ENCODE measurements around the gene ZNF547.

ZNF547 gene

GRCh38 chr19:57406516-57407123 lies 43.3 kb downstream of the ZNF547 start:
- peak; percentile 93 for TF ChIP-seq CTCF (conservative IDR thresholded peaks at IDR 0.05; ENCODE audit: low read depth, low read length)
- no peak overlapping the region for H3K4me3 ChIP-seq (ENCODE audit: low read depth, low read length)
- DNase-seq (ENCODE audit: low read depth): peak; percentile 61

GRCh38 chr19:57410877-57411671 lies 47.7 kb downstream of the ZNF547 start, which contains the start of gene ZNF17:
TSS of gene ZNF17 (plus strand) at chr19:57411161. CDS start at chr19:57413616, 2,455 bp downstream.
- peak within 1 kb of the TSS; percentile 88 for H3K4me3 ChIP-seq (ENCODE audit: low read depth, low read length)
- TF ChIP-seq CTCF (conservative IDR thresholded peaks at IDR 0.05; ENCODE audit: low read depth, low read length): no peak
- peak; percentile 97 for DNase-seq (ENCODE audit: low read depth)

GRCh38 chr19:57419439-57419838 lies 56.1 kb downstream of the ZNF547 start:
- DNase-seq (ENCODE audit: low read depth): no peak
- no peak for TF ChIP-seq CTCF (conservative IDR thresholded peaks at IDR 0.05; ENCODE audit: low read depth, low read length)
- no peak overlapping the region for H3K4me3 ChIP-seq (ENCODE audit: low read depth, low read length)

GRCh38 chr19:57421037-57421436 lies 57.7 kb downstream of the ZNF547 start:
- TF ChIP-seq CTCF (conservative IDR thresholded peaks at IDR 0.05; ENCODE audit: low read depth, low read length): no peak
- H3K4me3 ChIP-seq (ENCODE audit: low read depth, low read length): no peak overlapping the region
- DNase-seq (ENCODE audit: low read depth): no peak
